Choroid plexus epithelial cell (primary cell): ENCODE data around the gene HOXC11.

Source experiments
- DNase-seq: peaks from one replicate; pipeline ENCODE4 v3.0.0-alpha.2; 2010; ENCODE audit warnings: low read depth
- H3K4me3 ChIP-seq: 2 replicates; pipeline ENCODE4 v1.5.1; 2011; ENCODE audit warnings: low read depth, mild to moderate bottlenecking, control low read depth, low read length, moderate library complexity
- CTCF ChIP-seq: conservative IDR thresholded peaks from 2 replicates; pipeline ENCODE4 v1.5.1; 2011; ENCODE audit warnings: low read depth, mild to moderate bottlenecking, control low read depth, inconsistent platforms, low read length, moderate library complexity

HOXC11 gene

GRCh38 chr12:54004063-54004840, 31.3 kb downstream of the HOXC11 start:
- TF ChIP-seq CTCF: no peak
- DNase-seq: no peak
- H3K4me3 ChIP-seq: no peak overlapping the region

- H3K4me3 ChIP-seq: no peak overlapping the region
- TF ChIP-seq CTCF: no peak
- no peak for DNase-seq
Measured at GRCh38 chr12:54004841-54005530, 32.1 kb downstream of the HOXC11 start.

- TF ChIP-seq CTCF: no peak
- DNase-seq: no peak
- H3K4me3 ChIP-seq: no peak overlapping the region
Measured at GRCh38 chr12:54005531-54005852, 32.6 kb downstream of the HOXC11 start.

GRCh38 chr12:54005853-54006558, 33.1 kb downstream of the HOXC11 start:
- peak overlapping the region; percentile 35 for H3K4me3 ChIP-seq
- DNase-seq: peak; percentile 73
- TF ChIP-seq CTCF: peak; percentile 83

GRCh38 chr12:54006559-54007220, 33.8 kb downstream of the HOXC11 start:
- no peak for TF ChIP-seq CTCF
- H3K4me3 ChIP-seq: no peak overlapping the region
- DNase-seq: no peak

- no peak overlapping the region for H3K4me3 ChIP-seq
- TF ChIP-seq CTCF: no peak
- no peak for DNase-seq
Measured at GRCh38 chr12:54007538-54008259, 34.8 kb downstream of the HOXC11 start.
